IPS-11a (cell line): ENCODE measurements around the gene PNPLA7.

Source experiments
- H3K4me3 ChIP-seq: one replicate; pipeline ENCODE4 v1.5.1; 2013; ENCODE audit warnings: low read depth, low read length, control low read depth

The PNPLA7 gene

DNA sequence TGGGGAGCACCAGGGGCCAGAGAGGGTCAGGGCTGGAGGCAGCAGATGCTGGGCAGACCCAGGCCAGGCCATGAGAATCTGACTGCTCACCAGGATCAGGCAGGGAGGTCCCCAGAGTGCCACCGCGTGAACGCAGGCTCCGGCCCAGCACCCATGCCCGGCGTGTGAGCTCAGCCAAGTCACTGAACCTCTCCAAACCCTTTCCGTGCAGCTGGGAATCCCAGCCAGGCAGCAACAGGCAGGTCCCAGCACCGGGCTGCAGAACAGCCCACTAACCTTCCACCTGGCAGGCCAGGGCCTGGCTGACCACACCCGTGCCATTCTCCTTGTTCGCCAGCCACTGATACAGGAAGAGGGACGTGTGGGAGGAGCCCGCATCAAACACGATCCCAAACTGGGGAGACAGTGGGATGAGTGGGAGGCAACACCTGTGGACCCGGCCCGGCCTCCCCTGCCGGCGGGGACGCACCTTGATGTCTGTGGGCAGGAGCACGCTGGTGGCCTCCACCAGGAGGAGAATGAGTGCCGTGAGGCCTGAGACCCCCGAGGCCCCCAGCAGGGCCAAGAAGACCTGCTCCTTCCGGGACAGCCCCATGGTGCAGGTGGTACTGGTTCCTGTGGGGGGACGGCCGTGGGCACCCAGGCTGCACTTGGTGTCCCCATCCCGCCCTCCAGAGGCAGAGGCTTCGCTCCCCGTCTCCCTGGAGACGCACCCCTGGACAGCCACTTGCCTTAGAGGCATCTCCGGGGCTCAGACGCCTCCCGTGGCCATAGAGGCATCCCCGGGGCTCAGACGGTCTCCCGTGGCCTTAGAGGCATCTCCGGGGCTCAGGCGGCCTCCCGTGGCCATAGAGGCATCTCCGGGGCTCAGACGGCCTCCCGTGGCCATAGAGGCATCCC, 112.3 kb downstream of the PNPLA7 start:
- no peak overlapping the region for H3K4me3 ChIP-seq

- H3K4me3 ChIP-seq = no peak overlapping the region
These were observed 113.2 kb downstream of the PNPLA7 start for GRCh38 chr9:137436761-137437600.

DNA sequence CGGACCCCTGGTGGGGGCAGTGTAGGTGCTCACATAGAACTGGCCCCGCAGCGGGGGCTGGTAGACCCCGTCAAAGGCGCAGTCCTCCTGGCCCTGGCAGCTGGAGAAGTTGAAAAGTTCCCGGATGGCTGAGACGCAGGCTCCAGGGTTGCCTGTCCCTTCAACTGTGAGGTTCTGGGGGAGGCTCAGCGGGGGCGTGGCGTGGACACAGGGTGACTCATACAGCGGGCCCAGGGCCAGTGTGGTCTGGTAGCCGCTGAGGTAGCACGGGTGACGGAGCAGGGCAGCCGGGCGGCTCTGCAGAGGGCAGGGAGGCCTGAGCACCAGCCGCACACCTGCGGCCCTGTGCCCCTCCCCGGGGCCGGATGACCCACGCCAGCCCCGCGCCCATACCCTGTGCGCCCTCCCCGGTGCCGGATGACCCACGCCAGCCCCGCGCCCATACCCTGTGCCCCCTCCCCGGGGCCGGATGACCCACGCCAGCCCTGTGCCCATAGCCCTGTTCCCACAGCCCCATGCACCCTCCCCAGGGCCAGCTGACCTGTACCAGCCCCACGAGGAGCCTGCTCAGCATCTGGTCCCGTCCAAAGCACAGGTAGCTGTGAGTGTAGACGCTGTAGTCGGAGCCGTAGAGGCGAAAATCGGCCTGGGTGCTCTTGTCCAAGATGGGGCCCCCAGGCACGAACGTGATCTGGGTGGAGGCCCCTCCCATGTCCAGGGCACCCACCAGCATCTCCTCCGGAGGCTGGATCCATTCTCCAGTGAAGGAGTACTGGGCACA, 114.0 kb downstream of the PNPLA7 start:
- H3K4me3 ChIP-seq = no peak overlapping the region

GRCh38 chr9:137435381-137435891, 114.8 kb downstream of the PNPLA7 start:
- H3K4me3 ChIP-seq = no peak overlapping the region

GRCh38 chr9:137434498-137435380, 115.5 kb downstream of the PNPLA7 start:
- H3K4me3 ChIP-seq = no peak overlapping the region

DNA sequence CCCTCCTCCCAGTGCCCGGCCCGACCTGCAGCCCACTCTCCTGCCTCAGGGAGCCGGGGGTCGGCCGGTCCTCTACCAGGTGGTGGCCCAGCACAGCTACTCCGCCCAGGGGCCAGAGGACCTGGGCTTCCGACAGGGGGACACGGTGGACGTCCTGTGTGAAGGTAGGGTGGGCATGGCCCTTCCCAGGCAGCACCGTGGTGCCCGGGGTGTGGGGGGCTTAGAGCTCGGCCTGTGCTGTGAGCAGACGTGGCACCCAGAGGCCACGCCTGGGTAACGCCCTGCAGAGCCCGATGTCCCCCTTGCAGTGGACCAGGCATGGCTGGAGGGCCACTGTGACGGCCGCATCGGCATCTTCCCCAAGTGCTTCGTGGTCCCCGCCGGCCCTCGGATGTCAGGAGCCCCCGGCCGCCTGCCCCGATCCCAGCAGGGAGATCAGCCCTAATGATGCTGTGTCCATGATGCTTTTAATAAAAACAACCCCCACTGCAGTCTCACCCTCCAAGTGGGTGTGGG, 116.2 kb downstream of the PNPLA7 start:
- no peak overlapping the region for H3K4me3 ChIP-seq

DNA sequence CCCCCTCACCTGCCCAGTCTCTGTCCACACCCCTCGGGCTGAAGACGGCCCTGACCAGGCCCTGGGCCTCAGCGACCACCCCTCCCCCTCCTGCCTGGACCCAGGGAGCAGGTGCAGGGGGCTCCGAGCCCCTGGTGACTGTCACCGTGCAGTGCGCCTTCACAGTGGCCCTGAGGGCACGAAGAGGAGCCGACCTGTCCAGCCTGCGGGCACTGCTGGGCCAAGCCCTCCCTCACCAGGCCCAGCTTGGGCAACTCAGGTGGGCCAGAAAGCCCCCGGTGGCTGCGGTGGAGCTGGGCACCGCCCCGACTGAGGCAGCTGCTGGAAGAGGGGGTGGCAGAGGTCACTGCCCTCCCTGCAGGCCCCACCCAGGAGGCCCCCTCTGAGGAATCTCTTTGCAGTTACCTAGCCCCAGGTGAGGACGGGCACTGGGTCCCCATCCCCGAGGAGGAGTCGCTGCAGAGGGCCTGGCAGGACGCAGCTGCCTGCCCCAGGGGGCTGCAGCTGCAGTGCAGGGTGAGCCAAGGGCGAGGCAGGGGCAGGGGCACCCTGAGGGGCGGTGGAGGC, 116.8 kb downstream of the PNPLA7 start:
- no peak overlapping the region for H3K4me3 ChIP-seq

- H3K4me3 ChIP-seq = no peak overlapping the region
These were observed 117.4 kb downstream of the PNPLA7 start for GRCh38 chr9:137432687-137433348.

GRCh38 chr9:137431416-137431931, 118.7 kb downstream of the PNPLA7 start:
- no peak overlapping the region for H3K4me3 ChIP-seq

- H3K4me3 ChIP-seq = no peak overlapping the region
These were observed 119.3 kb downstream of the PNPLA7 start for GRCh38 chr9:137430723-137431415.

GRCh38 chr9:137429974-137430722, 120.1 kb downstream of the PNPLA7 start:
- H3K4me3 ChIP-seq = no peak overlapping the region

DNA sequence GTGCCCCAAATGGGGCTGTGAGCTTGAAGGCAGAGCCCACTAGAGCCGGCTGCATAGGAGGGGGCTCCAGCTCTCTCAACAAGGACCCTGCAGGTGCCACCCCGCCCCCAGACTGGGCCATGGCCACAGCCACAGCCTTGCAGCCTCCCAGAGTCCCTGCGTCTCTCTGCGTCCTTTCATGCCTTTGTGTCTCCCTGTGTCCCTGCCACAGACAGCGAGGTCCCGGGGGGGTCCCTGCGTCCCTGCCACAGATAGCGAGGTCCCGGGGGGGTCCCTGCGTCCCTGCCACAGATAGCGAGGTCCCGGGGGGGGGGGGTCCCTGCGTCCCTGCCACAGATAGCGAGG, 120.7 kb downstream of the PNPLA7 start:
- no peak overlapping the region for H3K4me3 ChIP-seq

DNA sequence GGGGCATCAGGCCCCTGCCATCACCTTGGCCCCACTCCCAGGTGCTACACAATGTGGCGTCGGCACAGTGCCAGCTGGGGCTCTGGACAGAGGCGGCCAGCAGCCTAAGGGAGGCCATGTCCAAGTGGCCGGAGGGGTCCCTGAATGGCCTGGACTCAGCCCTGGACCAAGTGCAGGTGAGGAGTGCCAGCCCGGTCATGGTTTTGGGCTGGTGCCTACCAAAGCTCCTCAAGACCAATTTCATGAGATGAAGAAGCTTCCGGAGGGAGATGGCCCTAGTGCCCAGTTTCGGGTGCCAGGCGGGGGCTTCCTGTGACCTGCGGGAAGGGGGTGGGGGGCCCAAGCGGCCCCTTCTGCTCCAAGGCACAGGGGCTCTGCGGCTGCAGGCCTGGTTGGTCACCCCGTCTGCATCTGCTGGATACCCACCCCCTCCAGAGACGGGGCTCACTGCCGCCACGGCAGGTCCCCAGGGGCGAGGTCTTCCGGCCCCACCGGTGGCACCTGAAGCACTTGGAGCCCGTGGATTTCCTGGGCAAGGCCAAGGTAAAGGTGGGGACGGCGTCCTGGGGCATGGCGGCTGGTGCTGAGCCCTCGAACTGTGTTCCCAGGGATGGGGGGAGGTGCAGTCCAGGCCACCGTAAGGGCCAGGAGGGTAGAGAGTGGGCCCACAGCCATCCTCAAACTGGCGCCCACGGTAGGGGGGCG, 121.2 kb downstream of the PNPLA7 start:
- H3K4me3 ChIP-seq = no peak overlapping the region

DNA sequence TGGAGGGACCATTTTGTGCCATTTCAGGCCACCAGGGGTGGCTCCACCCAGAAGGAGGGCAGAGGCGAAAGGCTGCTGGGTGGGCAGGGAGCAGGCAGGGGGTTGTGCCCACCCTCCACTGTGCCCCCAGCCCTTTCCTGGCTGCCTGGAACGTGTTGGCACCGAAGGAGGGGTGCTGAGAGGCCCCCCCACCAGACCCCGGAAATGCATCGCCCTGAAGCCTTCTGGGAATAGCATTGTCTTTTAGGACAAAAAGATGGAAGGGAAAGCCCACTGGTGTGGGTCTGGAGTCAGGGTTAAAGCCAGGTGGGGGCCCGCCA, 121.9 kb downstream of the PNPLA7 start:
- H3K4me3 ChIP-seq = no peak overlapping the region

DNA sequence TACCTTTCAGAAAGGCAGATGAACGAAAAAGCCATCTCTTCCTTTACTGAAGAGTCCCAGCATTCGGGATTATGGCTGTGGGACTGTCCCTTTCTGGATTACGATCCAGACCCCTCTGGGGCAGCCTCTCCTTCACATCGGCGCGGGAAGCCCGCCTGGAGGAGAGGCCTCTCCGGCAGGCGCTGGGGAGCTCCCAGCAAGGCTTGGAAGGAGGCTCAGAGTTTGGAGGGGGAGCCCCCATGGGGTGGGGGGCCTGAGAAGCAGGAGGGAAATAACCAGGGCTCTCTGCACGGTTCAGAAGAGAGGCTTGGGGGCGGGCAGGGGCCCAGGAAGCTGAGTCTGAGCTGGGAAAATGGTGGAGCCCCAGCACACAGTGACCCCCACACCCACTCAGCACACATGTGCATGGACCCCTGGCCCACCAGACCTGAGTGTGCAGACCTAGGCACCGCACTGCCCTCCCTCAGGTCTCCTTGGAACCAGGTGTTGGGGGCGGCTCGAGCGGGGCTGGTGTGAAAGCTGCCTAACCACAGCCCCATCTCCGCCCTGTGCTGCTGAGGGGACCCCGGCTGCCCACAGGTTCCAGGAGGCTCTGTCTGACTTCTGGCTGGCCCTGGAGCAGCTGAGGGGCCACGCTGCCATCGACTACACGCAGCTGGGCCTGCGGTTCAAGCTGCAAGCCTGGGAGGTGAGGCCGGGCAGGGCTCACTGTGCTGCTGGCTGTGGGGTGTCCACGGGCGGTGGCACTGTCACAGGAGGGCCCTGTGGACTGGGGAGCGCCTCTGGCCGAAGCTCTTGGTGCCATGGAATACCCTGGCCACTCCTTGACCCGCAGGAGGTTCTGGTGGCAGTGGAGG, 122.5 kb downstream of the PNPLA7 start:
- H3K4me3 ChIP-seq = no peak overlapping the region

- H3K4me3 ChIP-seq = no peak overlapping the region
These were observed 124.1 kb downstream of the PNPLA7 start for GRCh38 chr9:137426018-137426681.
